ENCODE measurements around the gene P2RX3. TPM values are rescaled to one million over a fixed set of nuclear protein-coding genes. Genes with fewer than 3 reads are reported as not detected.

P2RX3 gene
- total RNA-seq, 2 experiments from 2014 or later = not detected

- Histone ChIP-seq H3K9me3 (ENCODE audit: low read length) (no peaks in the 10 kb centered on the region), H4K20me1 (ENCODE audit: insufficient read depth, low read length) (no peaks in the 10 kb centered on the region), H3K27ac (ENCODE audit: low read depth, low read length, poor library complexity, severe bottlenecking) (no peak overlapping the region), H3K79me2 (ENCODE audit: insufficient read depth, low read depth, low read length) (no peaks in the 10 kb centered on the region), H3K36me3 (ENCODE audit: insufficient read depth, low read length) (peaks cover 18% of the 10 kb centered on the region; the same call in 1 of the 2 replicates), H3K4me1 (ENCODE audit: insufficient read depth, low read length, poor library complexity, severe bottlenecking) (peaks cover 19% of the 10 kb centered on the region), H2AFZ (ENCODE audit: low read length) (no peak overlapping the region), H3K4me2 (ENCODE audit: low read length) (no peak overlapping the region), H3K4me3 (ENCODE audit: low read depth, low read length, poor library complexity, severe bottlenecking) (no peak overlapping the region), H3K9me2 (ENCODE audit: insufficient read depth, low read length) (no peaks in the 10 kb centered on the region)
- no peak for TF ChIP-seq EZH2phosphoT487 (IDR thresholded peaks at IDR 0.05; ENCODE audit: borderline replicate concordance, low read depth, low read length)
- TF ChIP-seq, protein P1, sequence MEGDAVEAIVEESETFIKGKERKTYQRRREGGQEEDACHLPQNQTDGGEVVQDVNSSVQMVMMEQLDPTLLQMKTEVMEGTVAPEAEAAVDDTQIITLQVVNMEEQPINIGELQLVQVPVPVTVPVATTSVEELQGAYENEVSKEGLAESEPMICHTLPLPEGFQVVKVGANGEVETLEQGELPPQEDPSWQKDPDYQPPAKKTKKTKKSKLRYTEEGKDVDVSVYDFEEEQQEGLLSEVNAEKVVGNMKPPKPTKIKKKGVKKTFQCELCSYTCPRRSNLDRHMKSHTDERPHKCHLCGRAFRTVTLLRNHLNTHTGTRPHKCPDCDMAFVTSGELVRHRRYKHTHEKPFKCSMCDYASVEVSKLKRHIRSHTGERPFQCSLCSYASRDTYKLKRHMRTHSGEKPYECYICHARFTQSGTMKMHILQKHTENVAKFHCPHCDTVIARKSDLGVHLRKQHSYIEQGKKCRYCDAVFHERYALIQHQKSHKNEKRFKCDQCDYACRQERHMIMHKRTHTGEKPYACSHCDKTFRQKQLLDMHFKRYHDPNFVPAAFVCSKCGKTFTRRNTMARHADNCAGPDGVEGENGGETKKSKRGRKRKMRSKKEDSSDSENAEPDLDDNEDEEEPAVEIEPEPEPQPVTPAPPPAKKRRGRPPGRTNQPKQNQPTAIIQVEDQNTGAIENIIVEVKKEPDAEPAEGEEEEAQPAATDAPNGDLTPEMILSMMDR (conservative IDR thresholded peaks at IDR 0.05; ENCODE audit: low read length) = no peak
- BruUV-seq (replicated peaks) = no TSS peak
- ChIA-PET POLR2A (interaction anchor here (0.6 to 0.7 kb wide), 2 partner anchors 961 to 1125 kb away, joined by 3 read pairs; no protein-coding TSS in a partner anchor), CTCF (ENCODE audit: unreplicated experiment) (no interaction called here)
- intact Hi-C loops (cut with micrococcal nuclease; ENCODE audit: unreplicated experiment) = no loop called here
- DNase-seq (ENCODE audit: low spot score) = no peak
These were observed 17.3 kb upstream of the P2RX3 start for GRCh38 chr11:57320719-57321387.

DNA sequence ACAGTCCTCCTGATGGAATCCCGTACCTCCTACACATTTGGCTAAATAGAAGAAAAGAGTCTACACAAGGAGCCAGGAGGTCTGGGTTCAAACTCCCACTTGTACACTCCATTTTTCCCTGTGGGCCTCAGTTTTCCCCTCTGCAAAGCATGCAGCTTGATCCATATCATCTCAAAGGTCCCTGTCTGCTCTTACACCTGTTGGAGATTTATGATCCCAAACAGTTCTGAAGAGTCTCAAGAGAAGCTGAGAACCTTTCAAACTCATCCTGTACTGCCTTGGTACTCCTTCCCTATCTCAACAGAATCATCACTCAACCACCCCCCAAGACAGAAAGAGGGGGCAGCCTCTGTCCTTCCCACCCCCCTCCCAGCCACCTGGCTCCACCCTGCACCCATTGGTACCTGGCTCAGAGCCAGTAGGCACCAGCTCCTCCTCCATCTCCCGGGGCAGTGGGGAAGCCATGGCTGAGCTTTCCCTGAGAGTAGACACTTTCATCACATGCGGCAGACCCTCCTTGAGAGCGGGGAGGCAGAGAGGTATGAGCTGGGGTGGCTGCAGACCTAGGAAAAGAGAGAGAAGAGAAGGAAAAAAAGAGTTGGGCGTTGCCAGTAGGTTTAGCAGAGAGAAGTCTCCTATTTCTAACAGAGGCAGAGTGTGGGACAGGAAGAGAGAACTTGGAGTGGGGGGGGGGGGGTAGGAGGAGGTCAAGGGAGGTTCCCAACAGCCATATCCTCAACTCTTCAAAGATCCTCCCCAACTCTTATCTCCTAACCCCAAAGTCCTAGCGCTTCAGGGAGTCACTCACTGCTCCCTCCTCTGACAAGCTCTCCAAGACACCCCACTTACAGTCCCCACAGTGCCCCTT lies 16.5 kb upstream of the P2RX3 start:
- H3K27ac ChIP-seq (ENCODE audit: low read depth, low read length, poor library complexity, severe bottlenecking) = no peak overlapping the region

More for the DNA sequence above, 16.5 kb upstream of the P2RX3 start:
- H4K20me1 ChIP-seq (ENCODE audit: insufficient read depth, low read length) = no peaks in the 10 kb centered on the region
- no peaks in the 10 kb centered on the region for H3K9me2 ChIP-seq (ENCODE audit: insufficient read depth, low read length)
- ChIA-PET POLR2A (interaction anchor here (0.6 to 1.3 kb wide), 5 partner anchors 21 to 1125 kb away, joined by 3 to 4 read pairs (median 3); no protein-coding TSS in a partner anchor), CTCF (ENCODE audit: unreplicated experiment) (interaction anchor here (0.7 kb wide), 1 partner anchor 49 kb away, joined by 5 read pairs; no protein-coding TSS in a partner anchor)
- H3K4me3 ChIP-seq (ENCODE audit: low read depth, low read length, poor library complexity, severe bottlenecking) = no peak overlapping the region
- intact Hi-C loops (cut with micrococcal nuclease; ENCODE audit: unreplicated experiment) = no loop called here
- H3K79me2 ChIP-seq (ENCODE audit: insufficient read depth, low read depth, low read length) = no peaks in the 10 kb centered on the region
- no peak for TF ChIP-seq EZH2phosphoT487 (IDR thresholded peaks at IDR 0.05; ENCODE audit: borderline replicate concordance, low read depth, low read length)
- TF ChIP-seq, protein P1 (conservative IDR thresholded peaks at IDR 0.05; ENCODE audit: low read length) = no peak
- BruUV-seq (replicated peaks) = no TSS peak
- no peak overlapping the region for H2AFZ ChIP-seq (ENCODE audit: low read length)
- DNase-seq (ENCODE audit: low spot score) = no peak
- H3K36me3 ChIP-seq (ENCODE audit: insufficient read depth, low read length) = peaks cover 22% of the 10 kb centered on the region
- H3K4me2 ChIP-seq (ENCODE audit: low read length) = no peak overlapping the region
- peaks cover 26% of the 10 kb centered on the region for H3K4me1 ChIP-seq (ENCODE audit: insufficient read depth, low read length, poor library complexity, severe bottlenecking)
- H3K9me3 ChIP-seq (ENCODE audit: low read length) = no peaks in the 10 kb centered on the region
